ENCODE results near the gene NUCKS1.

Gene NUCKS1

DNA sequence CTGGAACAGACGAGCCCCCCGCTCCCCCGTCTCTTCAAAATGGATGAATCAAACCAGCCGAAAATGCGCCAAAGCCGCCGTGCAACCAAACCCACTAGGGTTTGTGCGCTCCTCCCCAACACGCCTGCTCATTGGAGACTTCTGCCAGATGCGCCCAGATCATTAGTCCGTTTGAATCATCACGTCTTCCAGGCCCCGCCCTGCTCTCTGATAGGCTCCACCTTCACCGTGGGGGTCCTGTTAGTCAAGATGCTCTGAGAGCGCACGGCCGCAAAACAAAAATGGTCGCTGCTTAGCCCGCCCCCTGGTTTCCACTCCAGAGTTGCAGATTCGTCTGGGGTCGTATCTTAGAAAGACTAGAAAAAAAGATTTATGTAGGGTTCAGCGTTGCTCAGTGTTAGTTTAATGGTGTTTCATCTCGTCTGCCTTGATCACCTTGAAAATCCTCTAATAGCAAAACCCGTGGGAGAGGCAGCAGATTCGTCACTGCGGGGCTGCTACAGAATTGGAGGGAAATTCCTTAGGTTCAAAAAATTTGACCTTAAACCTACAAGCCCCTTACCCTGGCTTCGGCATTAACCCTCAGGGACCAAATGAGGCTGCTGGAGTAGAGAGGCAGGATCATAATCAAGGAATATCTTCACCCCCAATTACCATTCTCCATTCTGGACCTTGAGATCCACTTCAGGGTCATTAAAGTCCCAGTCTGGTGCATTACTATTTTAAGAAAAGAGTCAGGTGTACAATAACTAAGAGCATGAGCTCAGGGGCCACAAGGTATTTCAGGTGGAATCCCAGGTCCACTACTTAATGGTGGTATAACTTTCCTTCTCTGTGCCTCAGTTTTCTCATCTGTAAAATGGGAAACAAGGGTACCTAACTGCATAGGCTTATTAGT lies at the start of gene NUCKS1:
Gene NUCKS1, minus strand, starts transcription at position 45 of the 898 bp plus-strand sequence. CDS start 209 bp downstream, outside the sequence.
- peak; percentile 95 for DNase-seq (ENCODE audit: low spot score)

GRCh38 chr1:205798577-205798976 lies 48.6 kb upstream of the NUCKS1 start:
- no peak for DNase-seq (ENCODE audit: low spot score)

DNA sequence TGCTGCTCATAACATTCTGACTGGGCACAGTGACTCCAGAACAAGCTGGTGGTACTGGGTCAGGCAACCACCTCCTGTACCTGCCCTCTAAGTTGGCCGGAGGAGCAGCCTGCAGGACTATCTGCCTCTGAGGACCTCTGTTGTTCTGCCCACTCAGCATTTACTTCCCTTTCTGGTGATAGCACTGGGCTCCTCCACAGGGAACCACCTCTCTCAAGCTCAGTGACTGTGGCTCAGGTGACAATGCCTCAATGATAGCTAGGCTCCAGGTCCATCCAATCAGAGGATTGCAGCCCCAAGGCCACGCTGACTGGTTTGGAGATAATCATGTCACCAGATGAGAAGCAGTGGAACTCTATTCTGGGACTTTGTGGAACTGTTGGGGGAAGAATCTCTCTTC lies 47.2 kb upstream of the NUCKS1 start:
- DNase-seq (ENCODE audit: low spot score), result no peak

DNA sequence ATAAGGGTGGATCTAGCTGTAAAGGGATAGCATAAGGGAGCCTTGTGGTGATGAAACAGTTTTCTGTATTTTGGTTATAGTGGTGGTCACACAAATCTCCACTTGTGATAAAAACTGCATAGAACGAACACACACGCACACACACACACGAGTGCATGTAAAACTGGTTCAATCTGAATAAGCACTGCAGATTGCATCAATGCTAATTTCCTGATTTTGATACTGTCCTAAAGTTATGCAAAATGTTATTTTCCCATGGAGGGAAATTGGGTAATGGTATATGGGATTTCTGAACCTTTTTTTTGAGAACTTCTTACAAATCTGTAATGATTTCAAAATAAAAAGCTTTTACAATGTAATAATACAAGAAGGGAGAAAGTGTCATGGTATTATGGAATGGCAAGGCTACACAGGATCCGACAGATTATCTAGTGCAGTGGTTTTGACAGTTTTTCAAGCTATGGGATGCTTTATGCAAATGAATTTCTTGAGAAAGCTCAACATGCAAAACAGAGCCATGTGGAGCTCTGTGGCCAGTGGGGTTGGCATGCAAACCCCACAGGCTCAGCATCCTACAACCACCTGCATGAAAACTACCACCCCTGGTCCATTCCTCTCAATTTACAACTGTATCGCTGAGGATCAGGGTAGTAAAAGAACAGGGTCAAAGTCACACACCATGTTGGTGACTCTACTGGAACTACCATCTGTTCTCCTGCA lies 44.2 kb upstream of the NUCKS1 start:
- DNase-seq (ENCODE audit: low spot score), result no peak

- no peak for DNase-seq (ENCODE audit: low spot score)
Observed at GRCh38 chr1:205792961-205793673, 43.1 kb upstream of the NUCKS1 start.

- DNase-seq (ENCODE audit: low spot score), result no peak
Observed at GRCh38 chr1:205792481-205792881, 42.5 kb upstream of the NUCKS1 start.

- no peak for DNase-seq (ENCODE audit: low spot score)
Observed at GRCh38 chr1:205791568-205792180, 41.7 kb upstream of the NUCKS1 start.

GRCh38 chr1:205787287-205787916 lies 37.4 kb upstream of the NUCKS1 start:
- DNase-seq (ENCODE audit: low spot score), result no peak

GRCh38 chr1:205786601-205787000 lies 36.6 kb upstream of the NUCKS1 start:
- no peak for DNase-seq (ENCODE audit: low spot score)

GRCh38 chr1:205785446-205785845 lies 35.5 kb upstream of the NUCKS1 start:
- DNase-seq (ENCODE audit: low spot score), result no peak

- DNase-seq (ENCODE audit: low spot score), result no peak
Observed at GRCh38 chr1:205783904-205784303, 33.9 kb upstream of the NUCKS1 start.

- DNase-seq (ENCODE audit: low spot score), result no peak
Observed at GRCh38 chr1:205783433-205783795, 33.4 kb upstream of the NUCKS1 start.

DNA sequence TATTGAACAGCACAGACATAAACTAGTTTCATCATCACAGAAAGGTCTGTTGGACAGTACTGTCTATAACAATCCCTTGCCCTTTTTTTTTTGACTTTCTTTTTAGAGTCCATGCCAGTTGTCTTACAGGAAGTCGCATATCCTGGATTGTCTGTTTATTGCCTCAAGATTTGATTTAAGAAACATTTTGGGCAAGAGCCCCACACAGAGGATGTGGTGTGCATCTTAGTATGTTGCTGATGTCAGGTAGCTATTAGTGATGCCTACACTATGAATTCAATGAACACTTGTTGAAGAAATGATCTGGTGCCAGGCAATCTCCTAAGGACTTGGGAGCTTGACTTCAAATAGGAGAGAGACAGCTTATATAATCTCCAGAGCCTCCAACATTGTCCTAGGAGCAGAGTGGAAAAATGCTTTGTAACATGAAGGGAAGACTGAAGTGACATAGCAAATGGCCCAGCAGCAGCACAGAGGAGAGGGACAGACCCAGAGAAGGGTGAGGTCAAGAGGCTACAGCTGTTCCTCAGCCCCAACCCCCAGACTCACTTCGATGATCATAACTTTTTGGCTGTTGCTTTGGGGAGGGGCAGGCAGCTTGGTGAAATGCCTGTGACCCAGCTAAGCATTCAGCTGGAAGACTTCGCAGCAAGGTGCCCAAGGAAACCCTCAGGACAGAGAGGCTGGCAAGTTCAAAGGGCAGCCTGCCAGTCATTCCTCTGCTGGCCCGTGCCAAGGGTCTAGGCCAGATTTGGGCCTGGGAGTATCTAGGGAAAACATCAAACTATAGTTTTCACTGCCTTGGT lies 32.8 kb upstream of the NUCKS1 start:
- DNase-seq (ENCODE audit: low spot score), result no peak

- no peak for DNase-seq (ENCODE audit: low spot score)
Observed at GRCh38 chr1:205780335-205780734, 30.4 kb upstream of the NUCKS1 start.

GRCh38 chr1:205777994-205778393 lies 28.0 kb upstream of the NUCKS1 start:
- DNase-seq (ENCODE audit: low spot score), result no peak

DNA sequence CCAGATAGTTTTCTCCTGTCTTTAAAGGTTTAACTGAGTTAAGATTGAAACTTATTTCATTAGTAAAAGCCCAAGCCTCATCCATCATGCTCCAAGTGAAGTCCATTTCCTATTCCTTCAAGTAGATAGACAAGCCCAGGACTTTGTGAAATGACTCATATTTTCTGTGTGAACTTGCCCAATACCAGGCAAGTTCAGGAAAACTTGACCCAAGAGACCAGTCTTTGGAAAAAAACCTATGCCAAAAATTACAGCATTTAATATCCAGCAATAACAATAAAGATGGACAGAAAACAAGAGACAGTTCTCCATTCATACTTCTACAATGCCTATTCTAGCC lies 25.7 kb upstream of the NUCKS1 start:
- no peak for DNase-seq (ENCODE audit: low spot score)

DNA sequence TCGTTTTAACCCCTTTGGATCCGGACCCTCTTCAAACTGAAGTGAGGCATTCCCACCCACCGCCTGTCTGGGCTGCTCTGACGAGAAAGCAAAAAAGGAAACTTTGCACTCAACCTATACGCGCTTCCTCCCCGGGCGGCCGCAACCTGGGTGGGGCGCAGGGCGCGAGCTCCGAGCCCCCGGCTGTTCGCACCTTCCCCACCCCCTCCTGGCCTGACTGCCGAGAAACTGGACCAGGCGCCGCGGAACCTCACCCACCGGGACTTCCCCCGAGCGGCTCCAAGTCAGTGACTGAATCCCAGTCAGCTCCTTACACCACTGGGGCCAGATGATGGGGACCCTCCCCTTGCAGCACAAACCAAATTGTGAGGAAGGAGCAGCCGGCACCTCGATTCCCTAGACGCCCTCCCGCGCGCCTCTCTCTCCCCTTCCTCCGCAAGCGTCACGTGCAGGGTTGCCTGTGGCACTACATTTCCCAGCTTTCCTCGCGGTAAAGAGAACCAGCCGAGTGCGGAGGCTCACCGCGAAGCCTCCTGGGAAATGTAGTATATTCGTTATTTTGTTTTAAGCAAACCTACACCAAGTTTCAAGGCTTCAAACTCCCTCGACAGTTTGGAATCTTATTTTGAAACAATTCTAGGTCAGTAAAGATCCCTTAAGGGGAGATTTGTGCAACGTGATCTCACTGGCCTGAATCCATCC lies 25.2 kb upstream of the NUCKS1 start, which contains the start of gene RAB29:
Gene RAB29, minus strand, starts transcription at position 468 of the 702 bp plus-strand sequence. CDS start 526 bp downstream, outside the sequence.
- DNase-seq (ENCODE audit: low spot score), result peak; percentile 80

DNA sequence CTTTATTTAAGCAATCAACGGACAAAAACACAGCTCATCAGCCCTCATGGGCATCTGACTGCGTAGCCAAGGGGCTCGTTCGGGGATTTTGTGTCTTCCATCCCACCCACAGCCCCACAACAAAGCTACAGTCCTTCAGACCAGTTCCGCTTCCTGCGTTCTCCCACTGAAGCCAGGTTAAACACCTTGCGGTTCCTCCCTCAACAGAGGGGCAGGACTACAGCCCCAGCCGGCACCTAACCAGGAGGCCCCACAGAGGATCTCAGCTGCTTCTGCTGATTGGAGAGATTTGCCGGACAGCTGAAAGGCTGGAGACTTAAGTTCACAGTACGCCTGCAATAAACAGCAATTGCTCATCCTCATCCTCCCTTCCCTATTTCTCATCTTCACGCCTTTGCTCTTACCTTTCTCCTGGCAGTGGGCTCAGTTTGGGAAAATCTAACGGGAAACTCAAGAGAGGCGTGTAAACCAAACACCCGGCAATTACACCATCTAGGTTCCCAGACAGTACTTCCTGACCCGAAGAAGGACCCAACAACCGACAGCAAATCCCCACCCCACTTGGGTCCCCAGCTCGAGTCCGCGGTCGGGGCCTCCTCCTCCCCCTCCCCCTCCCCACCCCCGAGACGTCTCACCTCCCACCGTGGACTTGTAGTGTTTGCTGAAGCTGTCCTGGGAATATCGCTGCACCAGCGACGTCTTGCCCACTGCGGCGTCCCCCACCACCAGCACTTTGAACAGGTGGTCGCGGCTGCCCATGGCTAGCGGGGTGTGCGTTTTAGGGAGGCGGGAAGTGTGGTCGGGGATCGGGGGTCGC lies 24.4 kb upstream of the NUCKS1 start:
- DNase-seq (ENCODE audit: low spot score), result no peak

DNA sequence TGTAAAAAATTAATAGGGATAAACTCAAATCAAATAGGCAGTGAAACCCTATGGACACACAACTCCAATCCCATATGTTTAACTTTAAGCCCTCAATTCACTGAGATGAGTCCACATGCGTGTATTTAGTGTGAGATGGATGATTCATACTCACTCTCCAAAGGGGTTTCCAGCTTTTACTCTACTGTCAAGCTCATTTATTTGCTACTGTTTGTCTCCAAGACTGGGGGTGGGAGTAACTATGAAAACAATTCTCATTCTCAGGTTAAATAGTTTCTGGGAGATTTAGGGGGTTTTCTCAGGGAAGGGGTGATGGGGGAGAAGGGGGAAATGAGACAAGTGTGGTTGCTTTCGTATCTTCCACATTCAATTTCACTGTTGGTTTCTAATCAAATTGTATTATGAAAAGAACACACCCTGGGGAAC lies 22.6 kb upstream of the NUCKS1 start:
- DNase-seq (ENCODE audit: low spot score), result no peak

Data from left forelimb (tissue), 1 donor.